Activated CD8-positive, alpha-beta T cell treated with anti-CD3 and anti-CD28 coated beads for 36 hours (primary cell): ENCODE data around the gene GPRIN3. TPM values are rescaled to one million over a fixed set of nuclear protein-coding genes. Genes with fewer than 3 reads are reported as not detected.

Source experiments
- ATAC-seq: fragments of 200-7000 bp; cut with Tn5 transposase; one replicate; pipeline ENCODE4 v1.10.0; 2021; ENCODE audit warnings: mild to moderate bottlenecking, moderate library complexity
- CTCF ChIA-PET: fragments of 350-600 bp; sonication (Branson Sonifier 250); formaldehyde crosslinking; loops from one replicate; lab custom pipeline; 2021; ENCODE audit warnings: antibody characterized with exemption; lab: Charles Lee
- POLR2A ChIA-PET: fragments of 350-600 bp; sonication (Branson Sonifier 250); formaldehyde crosslinking; loops from one replicate; lab custom pipeline; 2021; ENCODE audit warnings: antibody characterized with exemption; lab: Charles Lee
- DNase-seq: peaks from one replicate; pipeline ENCODE4 v3.0.0-alpha.2; 2020
- H3K27ac Mint-ChIP-seq: one replicate; pipeline ENCODE4 v1.8.0; 2021; ENCODE audit warnings: mild to moderate bottlenecking, mixed read lengths
- H3K27me3 Mint-ChIP-seq: one replicate; pipeline ENCODE4 v1.8.0; 2021; ENCODE audit warnings: mixed read lengths
- H3K36me3 Mint-ChIP-seq: one replicate; pipeline ENCODE4 v1.8.0; 2021; ENCODE audit warnings: low read depth, mixed read lengths
- H3K4me1 Mint-ChIP-seq: one replicate; pipeline ENCODE4 v1.8.0; 2021; ENCODE audit warnings: low read depth, mixed read lengths
- H3K4me3 Mint-ChIP-seq: one replicate; pipeline ENCODE4 v1.8.0; 2021; ENCODE audit warnings: mild to moderate bottlenecking, moderate library complexity, mixed read lengths
- H3K9me3 Mint-ChIP-seq: one replicate; pipeline ENCODE4 v1.8.0; 2021; ENCODE audit warnings: mixed read lengths
- intact Hi-C: fragments of 100-400 bp; cut with micrococcal nuclease; formaldehyde crosslinking; loops from one replicate; pipeline ENCODE4 v1.10.0; 2022
- total RNA-seq, 2 experiments: library from RNA; stranded (reverse); gene quantifications; one replicate each; pipeline ENCODE4 v1.2.3, GENCODE V29; 2021
- TF ChIP-seq, protein P1 (sequence below): fragments of 200-600 bp; IDR thresholded peaks from one replicate; pipeline ENCODE4 v1.8.0; 2022; ENCODE audit warnings: antibody characterized with exemption, mild to moderate bottlenecking

Gene GPRIN3
- total RNA-seq, 2 experiments from 2014 or later = 10.6 to 11.8 TPM

GRCh38 chr4:89329280-89329679 lies 21.7 kb upstream of the GPRIN3 start:
- CTCF ChIA-PET = no interaction called here
- no peak overlapping the region for H3K27ac Mint-ChIP-seq
- no peaks in the 10 kb centered on the region for H3K27me3 Mint-ChIP-seq
- DNase-seq (no peak), ATAC-seq (no peak)
- peaks cover 9% of the 10 kb centered on the region for H3K4me1 Mint-ChIP-seq
- intact Hi-C loops = no loop called here
- H3K36me3 Mint-ChIP-seq = no peaks in the 10 kb centered on the region
- H3K9me3 Mint-ChIP-seq = no peaks in the 10 kb centered on the region
- H3K4me3 Mint-ChIP-seq = no peak overlapping the region
- POLR2A ChIA-PET = no interaction called here
- TF ChIP-seq, protein P1, sequence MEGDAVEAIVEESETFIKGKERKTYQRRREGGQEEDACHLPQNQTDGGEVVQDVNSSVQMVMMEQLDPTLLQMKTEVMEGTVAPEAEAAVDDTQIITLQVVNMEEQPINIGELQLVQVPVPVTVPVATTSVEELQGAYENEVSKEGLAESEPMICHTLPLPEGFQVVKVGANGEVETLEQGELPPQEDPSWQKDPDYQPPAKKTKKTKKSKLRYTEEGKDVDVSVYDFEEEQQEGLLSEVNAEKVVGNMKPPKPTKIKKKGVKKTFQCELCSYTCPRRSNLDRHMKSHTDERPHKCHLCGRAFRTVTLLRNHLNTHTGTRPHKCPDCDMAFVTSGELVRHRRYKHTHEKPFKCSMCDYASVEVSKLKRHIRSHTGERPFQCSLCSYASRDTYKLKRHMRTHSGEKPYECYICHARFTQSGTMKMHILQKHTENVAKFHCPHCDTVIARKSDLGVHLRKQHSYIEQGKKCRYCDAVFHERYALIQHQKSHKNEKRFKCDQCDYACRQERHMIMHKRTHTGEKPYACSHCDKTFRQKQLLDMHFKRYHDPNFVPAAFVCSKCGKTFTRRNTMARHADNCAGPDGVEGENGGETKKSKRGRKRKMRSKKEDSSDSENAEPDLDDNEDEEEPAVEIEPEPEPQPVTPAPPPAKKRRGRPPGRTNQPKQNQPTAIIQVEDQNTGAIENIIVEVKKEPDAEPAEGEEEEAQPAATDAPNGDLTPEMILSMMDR = no peak

GRCh38 chr4:89324671-89325070 lies 17.1 kb upstream of the GPRIN3 start:
- DNase-seq (peak; percentile 32), ATAC-seq (peak; percentile 86)

GRCh38 chr4:89322671-89323070 lies 15.1 kb upstream of the GPRIN3 start:
- no peak overlapping the region for H3K27ac Mint-ChIP-seq
- no peaks in the 10 kb centered on the region for H3K36me3 Mint-ChIP-seq
- no peaks in the 10 kb centered on the region for H3K9me3 Mint-ChIP-seq
- TF ChIP-seq, protein P1 = no peak
- peaks cover 27% of the 10 kb centered on the region for H3K4me1 Mint-ChIP-seq
- H3K4me3 Mint-ChIP-seq = no peak overlapping the region
- intact Hi-C loops = no loop called here
- H3K27me3 Mint-ChIP-seq = no peaks in the 10 kb centered on the region
- ATAC-seq = no peak
- ChIA-PET CTCF (interaction anchor here (1.3 kb wide), 1 partner anchor 12 kb away, joined by 3 read pairs; no protein-coding TSS in a partner anchor), POLR2A (no interaction called here)
- DNase-seq = no peak

More at GRCh38 chr4:89324671-89325070, 17.1 kb upstream of the GPRIN3 start:
- Mint-ChIP-seq H3K27ac (peak overlapping the region; percentile 9), H3K4me1 (peaks cover 12% of the 10 kb centered on the region), H3K4me3 (no peak overlapping the region), H3K27me3 (no peaks in the 10 kb centered on the region), H3K9me3 (no peaks in the 10 kb centered on the region), H3K36me3 (no peaks in the 10 kb centered on the region)
- intact Hi-C loops = no loop called here
- ChIA-PET CTCF (interaction anchor here (2.9 kb wide), 1 partner anchor 98 kb away, joined by 8 read pairs; no protein-coding TSS in a partner anchor), POLR2A (no interaction called here)
- TF ChIP-seq, protein P1 = no peak

- Mint-ChIP-seq H3K27me3 (no peaks in the 10 kb centered on the region), H3K36me3 (no peaks in the 10 kb centered on the region), H3K4me1 (peaks cover 42% of the 10 kb centered on the region), H3K9me3 (no peaks in the 10 kb centered on the region), H3K4me3 (no peak overlapping the region), H3K27ac (no peak overlapping the region)
- POLR2A ChIA-PET = no interaction called here
- CTCF ChIA-PET = interaction anchor here (0.7 kb wide), 1 partner anchor 66 kb away, joined by 4 read pairs; no protein-coding TSS in a partner anchor
- DNase-seq = no peak
- intact Hi-C loops = no loop called here
- TF ChIP-seq, protein P1 = no peak
- ATAC-seq = no peak
Measured at GRCh38 chr4:89319756-89320155, 12.2 kb upstream of the GPRIN3 start.

DNA sequence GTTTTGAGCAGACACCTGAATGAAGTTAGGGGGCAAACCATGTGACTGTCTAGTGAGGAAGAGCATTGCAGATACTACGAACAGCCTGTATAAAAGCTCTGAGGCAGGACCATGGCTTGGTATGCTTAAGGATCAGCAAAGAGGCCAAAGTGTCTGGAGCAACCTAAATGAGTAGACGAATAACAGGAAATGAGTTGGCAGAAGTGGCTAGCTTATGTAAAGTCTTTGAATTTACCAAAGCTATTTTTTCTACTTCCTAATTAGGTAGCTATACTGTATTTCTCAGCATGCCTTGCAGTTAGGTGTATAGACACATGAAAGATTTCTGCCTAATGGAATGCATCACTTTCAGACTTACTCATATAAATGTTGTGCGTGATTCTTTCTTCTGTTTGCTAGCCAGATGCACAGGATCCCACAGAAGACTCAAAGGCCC lies 9.3 kb upstream of the GPRIN3 start:
- peak overlapping the region; percentile 28 for H3K4me3 Mint-ChIP-seq
- ATAC-seq = peak; percentile 88
- H3K9me3 Mint-ChIP-seq = no peaks in the 10 kb centered on the region
- no peaks in the 10 kb centered on the region for H3K27me3 Mint-ChIP-seq
- peak; percentile 42 for DNase-seq
- H3K27ac Mint-ChIP-seq = peak overlapping the region; percentile 86
- intact Hi-C loops = no loop called here
- TF ChIP-seq, protein P1 = no peak
- ChIA-PET POLR2A (interaction anchor here (0.8 to 3.5 kb wide), 5 partner anchors 9 to 34 kb away, joined by 3 to 13 read pairs (median 5); partner anchors contain the start of gene GPRIN3), CTCF (interaction anchor here (1.0 to 2.6 kb wide), 5 partner anchors 9 to 118 kb away, joined by 3 to 7 read pairs (median 4); partner anchors contain the start of gene GPRIN3)
- H3K36me3 Mint-ChIP-seq = no peaks in the 10 kb centered on the region
- peaks cover 36% of the 10 kb centered on the region for H3K4me1 Mint-ChIP-seq
